HG03575 (cell line): ENCODE measurements around the gene MARCHF11.

ENCODE experiments used
- ATAC-seq: cut with Tn5 transposase; IDR thresholded peaks from one replicate; pipeline ENCODE4 v1.9.1; 2021; ENCODE audit not compliant: unreplicated experiment, insufficient number of reproducible peaks, low FRiP score; ENCODE audit errors: extremely low read depth

MARCHF11 gene

GRCh38 chr5:16135506-16135905 lies 44.1 kb downstream of the MARCHF11 start:
- ATAC-seq, result no peak

DNA sequence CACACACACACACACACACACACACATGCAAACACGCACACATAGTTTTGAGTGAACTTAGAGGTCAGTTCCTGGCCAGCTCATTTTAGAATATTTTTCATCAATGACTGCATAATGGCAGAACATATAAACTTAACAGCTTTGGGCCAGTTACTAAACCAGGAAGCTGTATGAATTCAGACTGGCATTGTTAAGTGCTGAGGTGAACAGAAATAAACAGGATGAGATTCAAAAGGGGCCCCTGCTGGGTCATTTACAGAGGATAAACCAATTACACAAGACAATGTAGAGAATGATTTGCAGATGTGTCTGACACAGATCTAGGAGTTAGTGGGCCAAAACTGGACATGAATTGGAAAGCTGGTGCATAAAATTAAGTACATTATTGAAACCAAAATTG lies 44.6 kb downstream of the MARCHF11 start:
- ATAC-seq, result no peak

GRCh38 chr5:16134204-16134603 lies 45.4 kb downstream of the MARCHF11 start:
- no peak for ATAC-seq

DNA sequence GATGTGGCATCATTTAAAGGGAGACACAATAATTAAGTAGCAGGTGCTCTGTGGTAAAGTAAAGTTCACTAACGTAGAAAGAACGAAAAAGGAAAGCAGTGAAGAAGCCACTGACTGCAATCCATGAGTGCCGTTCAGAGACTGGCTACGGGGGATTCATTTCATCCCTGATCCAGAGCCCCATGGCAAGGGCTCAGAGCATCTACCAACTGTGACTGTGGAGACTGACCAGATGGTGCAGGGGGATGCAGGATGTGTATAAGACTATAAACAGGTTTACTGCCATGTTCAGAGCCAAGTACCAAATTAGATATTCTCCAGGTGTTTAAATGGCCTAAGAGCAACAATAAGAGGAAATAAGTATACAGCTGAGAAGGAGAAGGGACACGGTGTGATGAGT lies 47.7 kb downstream of the MARCHF11 start:
- no peak for ATAC-seq

- no peak for ATAC-seq
Observed at GRCh38 chr5:16128944-16129343, 50.6 kb downstream of the MARCHF11 start.

DNA sequence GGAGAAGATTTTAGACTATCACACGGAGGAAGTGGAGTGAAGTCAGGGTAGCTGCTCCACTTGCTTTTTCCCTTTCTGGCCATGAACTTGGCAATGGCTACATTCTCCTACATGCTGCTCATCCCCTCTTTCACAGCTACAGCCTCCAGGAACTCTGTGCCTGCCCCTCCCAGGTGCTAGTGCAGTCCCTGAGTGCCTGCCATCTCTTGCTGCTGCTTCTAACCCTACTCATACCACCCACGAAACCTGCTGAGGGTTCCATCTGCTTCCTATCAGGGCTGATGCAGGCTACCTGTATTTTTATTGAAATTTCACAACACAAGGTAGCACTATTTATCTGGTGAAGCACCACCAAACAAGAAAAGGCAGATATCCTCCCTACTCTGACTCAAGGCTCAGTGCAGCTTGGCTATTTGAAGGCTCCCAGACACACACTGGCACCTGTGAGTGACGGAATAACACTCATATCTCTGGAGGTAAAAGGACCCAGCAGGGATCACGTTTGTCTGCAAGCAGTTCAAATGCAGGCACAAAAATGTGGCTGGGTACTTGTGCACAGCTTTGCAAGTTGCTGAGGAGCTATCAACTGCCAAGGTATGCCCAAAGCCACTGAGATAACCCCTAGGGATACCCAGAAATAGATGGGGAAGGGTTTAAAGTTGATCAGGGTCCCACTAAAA lies 51.6 kb downstream of the MARCHF11 start:
- no peak for ATAC-seq

- ATAC-seq, result no peak
Observed at GRCh38 chr5:16120579-16120978, 59.0 kb downstream of the MARCHF11 start.

- no peak for ATAC-seq
Observed at GRCh38 chr5:16119790-16120189, 59.8 kb downstream of the MARCHF11 start.

DNA sequence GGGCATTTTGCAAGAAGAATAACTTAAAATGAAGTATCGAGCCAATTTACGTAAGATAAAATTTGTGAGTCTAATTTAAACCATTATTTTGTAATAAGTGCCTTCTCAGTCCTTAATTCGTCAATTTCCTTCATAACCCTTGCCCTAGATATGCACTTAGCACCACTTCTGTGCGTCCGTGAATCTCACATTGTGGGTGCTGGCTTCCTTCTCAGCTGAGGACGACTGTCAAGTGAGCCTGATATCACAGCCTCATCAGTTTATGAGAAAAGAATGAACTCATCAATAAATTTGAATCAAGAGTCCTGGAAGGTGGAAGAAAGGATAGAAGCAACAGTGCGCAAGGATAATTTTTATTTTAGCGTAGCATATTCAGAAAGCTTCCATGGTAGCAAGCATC lies 64.5 kb downstream of the MARCHF11 start:
- ATAC-seq, result no peak

GRCh38 chr5:16108418-16108817 lies 71.2 kb downstream of the MARCHF11 start:
- ATAC-seq, result no peak

GRCh38 chr5:16104961-16105360 lies 74.6 kb downstream of the MARCHF11 start:
- no peak for ATAC-seq

GRCh38 chr5:16095612-16096011 lies 84.0 kb downstream of the MARCHF11 start:
- no peak for ATAC-seq

- ATAC-seq, result no peak
Observed at GRCh38 chr5:16090270-16090669, 89.3 kb downstream of the MARCHF11 start.

DNA sequence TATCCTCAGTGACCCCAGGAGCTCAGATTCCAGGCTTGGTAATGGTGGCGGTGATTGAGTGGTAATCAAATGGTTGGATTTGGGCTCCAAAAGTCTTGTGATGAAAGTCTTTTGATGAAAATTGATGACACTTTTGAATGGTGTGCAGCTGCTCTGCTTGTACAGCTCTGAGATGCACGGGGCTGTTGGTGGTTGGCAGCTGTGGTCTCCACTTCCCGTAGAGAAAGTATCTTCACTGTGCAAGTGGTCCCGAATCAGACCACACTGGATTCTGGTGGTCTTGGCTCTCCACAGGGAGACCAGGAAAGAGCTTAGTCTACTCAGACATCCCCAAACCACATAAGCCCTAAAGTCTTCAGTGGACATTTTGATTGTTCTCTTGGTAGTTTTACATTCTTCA lies 96.6 kb downstream of the MARCHF11 start:
- ATAC-seq, result no peak

GRCh38 chr5:16082053-16082452 lies 97.5 kb downstream of the MARCHF11 start:
- no peak for ATAC-seq

- no peak for ATAC-seq
Observed at GRCh38 chr5:16081376-16081955, 98.1 kb downstream of the MARCHF11 start.

- ATAC-seq, result no peak
Observed at GRCh38 chr5:16076657-16077056, 102.9 kb downstream of the MARCHF11 start.

DNA sequence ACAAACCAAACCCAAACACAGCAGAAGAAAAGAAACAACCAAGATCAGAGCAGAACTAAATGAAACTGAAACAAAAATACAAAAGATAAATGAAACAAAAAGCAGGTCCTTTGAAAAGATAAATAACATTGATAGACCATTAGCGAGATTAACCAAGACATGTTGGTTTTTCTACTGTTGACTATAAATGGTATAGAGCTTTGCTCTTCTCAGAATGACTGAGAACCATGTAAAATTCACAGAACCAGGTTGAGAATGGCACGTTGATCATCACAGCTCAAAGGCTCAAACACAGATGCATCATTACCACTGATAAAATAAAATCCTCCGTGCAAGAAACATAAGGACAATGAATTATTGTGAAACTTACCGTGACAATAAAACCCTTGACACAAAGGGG lies 105.2 kb downstream of the MARCHF11 start:
- ATAC-seq, result no peak

GRCh38 chr5:16072616-16073015 lies 107.0 kb downstream of the MARCHF11 start:
- ATAC-seq, result no peak

GRCh38 chr5:16067415-16067814 lies 112.2 kb downstream of the MARCHF11 start:
- ATAC-seq, result no peak

- no peak for ATAC-seq
Observed at GRCh38 chr5:16066810-16067209, 112.8 kb downstream of the MARCHF11 start.
